Measurements from ENCODE around the gene CR1. TPM values are rescaled to one million over a fixed set of nuclear protein-coding genes. Genes with fewer than 3 reads are reported as not detected.

Gene CR1
- total and polyA plus RNA-seq, 2 of the 4 experiments (the other 2 are of a cell fraction) = not detected

GRCh38 chr1:207644852-207645634, 149.1 kb downstream of the CR1 start, which contains the start of gene CR1L:
TSS of gene CR1L (plus strand) at chr1:207645133. CDS start at chr1:207645234, 101 bp downstream.
- in situ Hi-C loops (cut with MboI; ENCODE audit: low sequenced_read_pairs) (no loop called here), intact Hi-C loops (cut with micrococcal nuclease) (no loop called here)
- H2AK9ac ChIP-seq (replicated peaks; ENCODE audit: low read depth, low read length, poor library complexity) = no peak within 1 kb of the TSS

More at GRCh38 chr1:207644852-207645634, 149.1 kb downstream of the CR1 start, which contains the start of gene CR1L:
- no TSS peak for BruUV-seq (replicated peaks)
- no peaks in the 10 kb centered on the region for H3K4me1 ChIP-seq (ENCODE audit: control insufficient read depth, insufficient read depth, low read length)
- no peak within 1 kb of the TSS for H3K23ac ChIP-seq (ENCODE audit: low read depth, low read length)
- peak within 1 kb of the TSS; percentile 45 for H3K4me3 ChIP-seq (ENCODE audit: insufficient read depth, low read depth, low read length)
- H3K56ac ChIP-seq (ENCODE audit: extremely low read depth, insufficient read depth, low read length) = no peak within 1 kb of the TSS
- H3K4ac ChIP-seq (ENCODE audit: low read depth, low read length) = no peak within 1 kb of the TSS
- no peak within 1 kb of the TSS for H2BK15ac ChIP-seq (ENCODE audit: low read depth, low read length)
- H4K91ac ChIP-seq (ENCODE audit: insufficient read depth, low read depth, low read length) = no peak within 1 kb of the TSS
- 1% methylated on average over 28 of the region's 65 CpGs; no CpG with 5 or more reads in 1 of the 2 experiments for WGBS, 2 experiments (ENCODE audit: extremely low coverage in 2 of 2, insufficient read length in 1 of 2)
- no peak within 1 kb of the TSS for H3K18ac ChIP-seq (ENCODE audit: low read depth, low read length)
- no peak within 1 kb of the TSS for H2BK120ac ChIP-seq (ENCODE audit: low read depth, low read length)
- H2AFZ ChIP-seq (replicated peaks; ENCODE audit: low read length, poor library complexity) = peak within 1 kb of the TSS; percentile 93
- H3K9me1 ChIP-seq (ENCODE audit: insufficient read depth, low read length) = no peaks in the 10 kb centered on the region
- TF ChIP-seq MXI1 (IDR thresholded peaks at IDR 0.05; ENCODE audit: borderline replicate concordance, low read depth, low read length) (peak; percentile 93), MAFK (IDR thresholded peaks at IDR 0.05; ENCODE audit: low read depth, low read length) (no peak)
- TF ChIP-seq, protein P1, sequence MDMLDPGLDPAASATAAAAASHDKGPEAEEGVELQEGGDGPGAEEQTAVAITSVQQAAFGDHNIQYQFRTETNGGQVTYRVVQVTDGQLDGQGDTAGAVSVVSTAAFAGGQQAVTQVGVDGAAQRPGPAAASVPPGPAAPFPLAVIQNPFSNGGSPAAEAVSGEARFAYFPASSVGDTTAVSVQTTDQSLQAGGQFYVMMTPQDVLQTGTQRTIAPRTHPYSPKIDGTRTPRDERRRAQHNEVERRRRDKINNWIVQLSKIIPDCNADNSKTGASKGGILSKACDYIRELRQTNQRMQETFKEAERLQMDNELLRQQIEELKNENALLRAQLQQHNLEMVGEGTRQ (IDR thresholded peaks at IDR 0.05; ENCODE audit: low read depth, low read length) = 0 out of 2 replicates have a peak, but pooled peaks have one; percentile 4
- H3K79me1 ChIP-seq (ENCODE audit: low read depth in 1 of 2, low read length in 2 of 2) = no peaks in the 10 kb centered on the region
- H3K9me3 ChIP-seq (ENCODE audit: control insufficient read depth, insufficient read depth, low read length) = no peaks in the 10 kb centered on the region
- no peak within 1 kb of the TSS for H2BK20ac ChIP-seq (ENCODE audit: low read depth, low read length)
- ATAC-seq (ENCODE audit: low read depth) = peak; percentile 100
- peak; percentile 27 for DNase-seq
- no peak within 1 kb of the TSS for H3K27ac ChIP-seq (ENCODE audit: insufficient read depth, low read length)
- dilution Hi-C loops (cut with HindIII; ENCODE audit: low sequenced_read_pairs, unreplicated experiment) = no loop called here
- no peak within 1 kb of the TSS for H3K9ac ChIP-seq (ENCODE audit: low read depth, low read length)
- peak within 1 kb of the TSS; percentile 76 for H3K4me2 ChIP-seq (ENCODE audit: low read depth, low read length)
- no peak within 1 kb of the TSS for H4K5ac ChIP-seq (ENCODE audit: low read depth, low read length)
- H3K36me3 ChIP-seq (ENCODE audit: control insufficient read depth, insufficient read depth, low read length) = no peaks in the 10 kb centered on the region
- peaks cover 19% of the 10 kb centered on the region for H3K27me3 ChIP-seq (ENCODE audit: control insufficient read depth, insufficient read depth, low read length)
- no peak within 1 kb of the TSS for H3K14ac ChIP-seq (replicated peaks; ENCODE audit: low read depth, low read length)
- CTCF ChIA-PET = no interaction called here
- no peak within 1 kb of the TSS for H4K8ac ChIP-seq (ENCODE audit: low read depth in 2 of 2, low read length in 2 of 2)
- H2AK5ac ChIP-seq (ENCODE audit: low read depth, low read length) = no peak within 1 kb of the TSS
- POLR2A ChIA-PET (ENCODE audit: unreplicated experiment) = no interaction called here
- no peak within 1 kb of the TSS for H2BK5ac ChIP-seq (ENCODE audit: low read depth, low read length, poor library complexity, severe bottlenecking)
- H4K20me1 ChIP-seq (ENCODE audit: insufficient read depth, low read length) = no peaks in the 10 kb centered on the region

Data from IMR-90 (cell line).